Measurements from ENCODE around the gene KDM3B.

The KDM3B gene

GRCh38 chr5:138454121-138454520 lies 101.6 kb downstream of the KDM3B start:
- no peak for DNase-seq

- no peak for DNase-seq
Observed at GRCh38 chr5:138455232-138455930, 102.9 kb downstream of the KDM3B start.

DNA sequence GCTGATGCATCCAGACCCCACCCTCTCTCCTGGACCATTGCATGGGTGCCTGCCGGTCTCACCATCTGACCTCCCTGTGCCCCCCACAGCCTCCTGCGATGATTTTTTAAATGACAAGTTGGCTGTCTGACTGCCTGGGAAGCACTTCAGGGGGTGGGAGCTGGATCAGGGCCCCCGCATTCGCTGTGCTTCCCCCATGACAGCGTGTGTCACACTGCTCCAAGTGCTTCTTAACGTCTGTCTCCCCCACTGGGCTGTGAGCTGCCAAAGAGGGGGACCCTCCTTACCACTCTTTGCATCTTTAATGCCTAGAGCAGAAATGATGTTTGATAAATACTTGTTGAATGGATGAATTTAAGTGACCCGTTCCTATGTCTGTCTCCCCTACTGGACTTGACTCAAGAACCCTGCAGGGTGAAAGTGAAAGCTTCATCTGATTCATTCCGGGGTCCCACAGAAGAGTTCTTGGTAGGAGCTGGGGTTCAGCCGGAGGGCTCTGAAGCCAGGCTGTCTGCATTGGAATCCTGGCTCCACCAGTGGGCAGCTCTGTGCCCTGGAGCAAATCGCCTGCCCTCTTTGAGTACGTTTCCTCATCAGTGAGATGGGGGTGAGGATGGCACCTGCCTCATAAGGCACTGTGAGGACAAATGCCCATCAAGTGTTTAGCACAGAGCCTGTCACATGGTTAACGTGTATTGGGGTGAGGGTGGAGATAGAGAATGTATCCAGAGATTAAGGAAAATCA lies 105.2 kb downstream of the KDM3B start:
- DNase-seq, result no peak

- DNase-seq, result no peak
Observed at GRCh38 chr5:138458384-138458783, 105.9 kb downstream of the KDM3B start.

GRCh38 chr5:138458856-138459255 lies 106.4 kb downstream of the KDM3B start:
- DNase-seq, result no peak

DNA sequence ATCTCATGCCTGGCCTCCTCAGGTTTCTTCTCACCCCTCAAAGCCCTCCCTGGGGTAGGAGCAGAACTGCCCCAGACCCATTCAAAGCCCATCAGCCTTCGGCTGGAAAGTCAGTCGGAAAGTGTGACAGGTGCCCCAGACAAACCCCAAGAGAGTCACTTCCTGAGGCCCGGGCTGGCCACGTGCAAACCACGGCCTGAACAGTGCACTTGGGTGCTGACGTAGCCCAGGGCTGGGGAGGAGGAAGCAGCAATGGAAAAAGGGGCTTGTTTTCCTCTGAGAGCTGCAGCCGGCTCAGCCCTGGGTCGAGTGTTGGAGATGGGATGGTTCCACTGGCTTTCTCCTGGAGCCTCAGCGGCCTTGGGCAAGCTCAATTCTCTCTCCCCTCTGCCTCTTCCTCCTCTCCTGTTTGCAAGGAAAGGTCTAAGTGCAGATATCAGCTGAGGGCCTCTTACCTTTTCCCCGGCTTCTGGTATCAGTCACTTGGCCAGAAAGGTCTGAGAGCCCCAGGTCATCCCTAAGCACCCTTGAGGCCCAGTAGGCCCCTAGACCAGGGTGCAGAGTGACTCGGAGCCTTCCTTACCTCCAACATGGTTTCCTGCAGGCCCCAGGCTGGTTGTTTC lies 106.9 kb downstream of the KDM3B start:
- DNase-seq, result no peak

DNA sequence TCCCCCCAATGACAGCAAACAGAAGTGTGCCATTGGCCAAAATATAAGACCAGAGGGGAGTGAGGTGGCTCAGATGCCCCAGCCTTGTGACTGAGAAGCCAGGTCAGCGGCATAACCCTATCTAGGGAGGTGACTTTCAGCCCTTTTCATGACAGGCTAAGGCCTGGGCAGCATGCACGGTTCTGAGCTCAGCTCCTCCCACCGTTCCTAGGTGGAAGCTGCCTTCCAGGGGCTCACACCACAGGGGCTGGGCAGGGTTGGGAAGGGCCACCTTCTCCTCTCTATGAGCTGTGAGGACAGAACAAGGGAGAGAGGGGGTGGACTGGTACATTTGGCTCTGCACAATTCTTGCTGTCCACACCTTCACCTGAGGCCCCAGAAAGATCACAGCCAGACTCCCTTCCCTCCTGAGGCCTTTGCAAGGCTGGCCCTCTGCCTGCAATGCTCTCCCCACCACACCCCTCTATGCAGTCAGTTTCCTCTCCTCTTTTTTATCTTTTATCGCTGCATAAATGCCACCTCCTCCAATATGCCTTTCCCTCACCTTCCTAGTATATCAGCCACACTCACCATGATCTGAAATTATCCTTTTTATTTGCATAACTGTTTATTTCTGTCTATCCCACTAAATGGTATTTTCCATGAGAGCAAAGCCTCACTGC lies 107.7 kb downstream of the KDM3B start:
- no peak for DNase-seq

DNA sequence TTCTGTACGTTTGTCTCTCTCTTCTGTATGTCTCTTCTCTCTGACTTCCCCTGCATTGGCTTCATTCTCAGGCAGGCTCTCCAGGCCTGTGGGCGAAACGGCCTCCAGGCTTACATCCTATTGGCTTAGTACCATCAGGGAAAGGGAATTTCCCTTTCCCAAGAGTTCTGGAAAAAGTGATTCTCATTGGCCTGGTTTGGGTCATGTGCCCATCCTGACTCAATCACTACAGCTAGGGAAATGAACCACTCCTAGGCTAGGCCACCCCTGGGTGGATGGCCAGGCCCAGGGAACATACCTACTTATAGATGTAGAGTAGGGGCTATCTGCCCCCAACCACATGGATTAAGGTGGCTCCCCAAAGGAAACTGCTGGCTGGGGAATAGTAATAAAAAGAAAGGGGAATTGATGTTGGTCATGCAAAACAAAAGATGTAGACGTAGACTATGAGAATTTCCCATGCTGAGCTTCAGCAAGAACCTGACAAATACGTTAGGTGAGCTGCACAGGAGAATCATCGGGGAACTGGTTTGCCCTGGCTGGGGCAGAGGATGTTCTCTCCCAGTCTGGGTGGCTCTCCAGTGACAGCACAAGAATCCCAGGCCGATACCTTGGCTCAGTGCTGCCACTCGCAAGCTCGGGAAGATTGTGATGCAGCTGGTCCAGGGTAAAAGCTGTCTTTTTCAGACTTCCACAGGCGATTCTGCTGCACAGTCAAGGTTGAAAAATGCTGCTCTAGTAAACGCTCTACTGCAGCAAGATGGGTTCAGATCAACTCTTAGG lies 109.0 kb downstream of the KDM3B start:
- peak; percentile 71 for DNase-seq

DNA sequence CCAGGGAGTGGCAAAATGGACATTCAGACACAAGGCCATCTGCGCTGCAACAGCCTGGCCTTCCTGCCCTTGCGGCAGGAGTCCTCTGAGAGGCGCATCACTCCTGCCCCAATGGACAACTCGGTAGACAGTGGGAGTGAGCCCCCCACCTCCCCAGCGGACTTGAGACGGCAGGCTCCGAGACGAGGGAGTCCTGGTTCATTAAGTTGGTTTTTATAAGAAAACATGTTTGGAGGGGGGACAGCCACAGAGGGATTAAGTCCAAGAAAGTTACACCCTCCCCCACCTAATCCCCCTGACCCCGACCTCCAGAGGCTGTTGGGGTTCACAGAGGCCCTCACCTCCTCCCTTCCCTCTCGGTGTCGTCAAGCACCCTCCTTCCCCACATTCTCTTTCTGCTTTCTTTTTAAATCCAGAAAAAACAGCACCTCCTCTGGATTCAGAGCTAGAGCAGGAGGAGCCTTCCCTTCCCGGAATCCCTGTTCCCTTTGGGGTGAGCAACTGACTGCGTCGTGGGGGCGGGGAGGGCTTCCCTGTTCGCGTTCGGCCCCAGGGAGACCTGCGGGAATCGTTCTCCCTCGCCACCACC lies 111.0 kb downstream of the KDM3B start:
- peak; percentile 40 for DNase-seq

DNA sequence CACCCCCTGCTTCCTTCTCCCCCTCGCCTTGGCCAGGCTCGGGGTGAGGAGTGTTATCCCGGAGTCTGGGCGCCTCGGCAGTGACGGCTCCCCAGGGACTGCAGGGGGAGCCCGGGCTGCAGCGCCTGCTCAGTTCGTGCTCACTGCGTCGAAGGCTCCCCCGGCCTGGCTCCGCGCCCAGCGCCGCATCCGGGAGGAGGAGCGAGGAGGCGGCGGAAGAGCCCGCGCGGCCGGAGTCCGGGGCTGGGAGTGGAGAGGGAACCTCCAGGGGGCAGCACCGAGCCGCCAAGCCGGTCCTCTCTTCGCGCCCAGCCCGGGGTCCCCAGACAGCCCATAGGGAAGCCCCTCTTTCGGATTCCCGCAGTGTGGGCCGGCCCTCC lies 111.5 kb downstream of the KDM3B start:
- peak; percentile 97 for DNase-seq

DNA sequence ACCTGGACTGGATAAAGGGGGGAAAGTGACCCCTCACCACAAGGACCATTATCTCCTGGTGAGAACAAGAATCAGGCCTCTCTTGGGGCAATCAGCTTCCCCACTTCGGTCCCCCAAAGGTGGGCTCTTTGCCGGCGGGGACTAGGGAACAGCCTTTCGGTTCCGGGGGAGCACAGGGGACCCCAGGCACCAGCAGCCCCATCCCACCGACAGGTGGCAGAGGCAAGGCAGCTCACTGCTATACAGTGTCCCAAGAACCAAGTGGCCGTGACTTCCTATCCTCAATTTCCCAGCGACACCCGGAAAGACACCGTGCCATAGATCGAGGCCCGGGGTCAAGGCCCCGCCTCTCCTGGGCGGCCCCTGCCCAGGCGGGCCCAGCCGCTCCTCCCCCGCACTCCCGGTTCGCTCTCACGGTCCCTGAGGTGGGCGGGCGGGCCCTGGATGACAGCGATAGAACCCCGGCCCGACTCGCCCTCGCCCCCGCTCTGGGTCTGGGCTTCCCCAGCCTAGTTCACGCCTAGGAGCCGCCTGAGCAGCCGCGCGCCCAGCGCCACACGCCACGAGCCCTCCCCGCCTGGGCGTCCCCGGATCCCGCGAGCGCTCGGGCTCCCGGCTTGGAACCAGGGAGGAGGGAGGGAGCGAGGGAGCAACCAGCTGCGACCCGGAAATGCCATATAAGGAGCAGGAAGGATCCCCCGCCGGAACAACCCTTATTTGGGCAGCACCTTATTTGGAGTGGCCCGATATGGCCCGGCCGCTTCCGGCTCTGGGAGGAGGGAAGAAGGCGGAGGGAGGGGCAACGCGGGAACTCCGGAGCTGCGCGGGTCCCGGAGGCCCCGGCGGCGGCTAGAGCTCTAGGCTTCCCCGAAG lies 112.1 kb downstream of the KDM3B start:
- peak; percentile 99 for DNase-seq

- DNase-seq, result peak; percentile 94
Observed at GRCh38 chr5:138465261-138466124, 113.0 kb downstream of the KDM3B start, which contains the start of gene EGR1. EGR1 (plus strand) TSS chr5:138465479; CDS start chr5:138465762, 283 bp downstream.

- peak; percentile 19 for DNase-seq
Observed at GRCh38 chr5:138466125-138466899, 113.8 kb downstream of the KDM3B start.

DNA sequence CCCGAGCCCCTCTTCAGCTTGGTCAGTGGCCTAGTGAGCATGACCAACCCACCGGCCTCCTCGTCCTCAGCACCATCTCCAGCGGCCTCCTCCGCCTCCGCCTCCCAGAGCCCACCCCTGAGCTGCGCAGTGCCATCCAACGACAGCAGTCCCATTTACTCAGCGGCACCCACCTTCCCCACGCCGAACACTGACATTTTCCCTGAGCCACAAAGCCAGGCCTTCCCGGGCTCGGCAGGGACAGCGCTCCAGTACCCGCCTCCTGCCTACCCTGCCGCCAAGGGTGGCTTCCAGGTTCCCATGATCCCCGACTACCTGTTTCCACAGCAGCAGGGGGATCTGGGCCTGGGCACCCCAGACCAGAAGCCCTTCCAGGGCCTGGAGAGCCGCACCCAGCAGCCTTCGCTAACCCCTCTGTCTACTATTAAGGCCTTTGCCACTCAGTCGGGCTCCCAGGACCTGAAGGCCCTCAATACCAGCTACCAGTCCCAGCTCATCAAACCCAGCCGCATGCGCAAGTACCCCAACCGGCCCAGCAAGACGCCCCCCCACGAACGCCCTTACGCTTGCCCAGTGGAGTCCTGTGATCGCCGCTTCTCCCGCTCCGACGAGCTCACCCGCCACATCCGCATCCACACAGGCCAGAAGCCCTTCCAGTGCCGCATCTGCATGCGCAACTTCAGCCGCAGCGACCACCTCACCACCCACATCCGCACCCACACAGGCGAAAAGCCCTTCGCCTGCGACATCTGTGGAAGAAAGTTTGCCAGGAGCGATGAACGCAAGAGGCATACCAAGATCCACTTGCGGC lies 114.6 kb downstream of the KDM3B start:
- DNase-seq, result peak; percentile 30

DNA sequence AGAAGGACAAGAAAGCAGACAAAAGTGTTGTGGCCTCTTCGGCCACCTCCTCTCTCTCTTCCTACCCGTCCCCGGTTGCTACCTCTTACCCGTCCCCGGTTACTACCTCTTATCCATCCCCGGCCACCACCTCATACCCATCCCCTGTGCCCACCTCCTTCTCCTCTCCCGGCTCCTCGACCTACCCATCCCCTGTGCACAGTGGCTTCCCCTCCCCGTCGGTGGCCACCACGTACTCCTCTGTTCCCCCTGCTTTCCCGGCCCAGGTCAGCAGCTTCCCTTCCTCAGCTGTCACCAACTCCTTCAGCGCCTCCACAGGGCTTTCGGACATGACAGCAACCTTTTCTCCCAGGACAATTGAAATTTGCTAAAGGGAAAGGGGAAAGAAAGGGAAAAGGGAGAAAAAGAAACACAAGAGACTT lies 115.2 kb downstream of the KDM3B start:
- DNase-seq, result peak; percentile 21

GRCh38 chr5:138468133-138468965 lies 115.9 kb downstream of the KDM3B start:
- peak; percentile 23 for DNase-seq

GRCh38 chr5:138468966-138469539 lies 116.6 kb downstream of the KDM3B start:
- DNase-seq, result no peak

All from fibroblast of skin of right biceps (primary cell).